Measurements from ENCODE around the gene CD6. TPM values are rescaled to one million over a fixed set of nuclear protein-coding genes. Genes with fewer than 3 reads are reported as not detected.

CD6 gene
- total and polyA plus RNA-seq, 2 experiments from 2014 or later: 4.2 TPM; not detected in 1

GRCh38 chr11:61010466-61011228 lies 39.2 kb downstream of the CD6 start:
- Histone ChIP-seq H3K27me3 (peaks cover 35% of the 10 kb centered on the region), H3K4me1 (ENCODE audit: low read depth) (peaks cover 5% of the 10 kb centered on the region), H3K4me3 (no peak overlapping the region), H3K27ac (no peak overlapping the region), H3K9me3 (ENCODE audit: low read depth) (no peaks in the 10 kb centered on the region), H3K36me3 (no peaks in the 10 kb centered on the region)
- DNase-seq (ENCODE audit: low read depth in 1 of 2, low spot score in 1 of 2): no peak
- TF ChIP-seq, protein P1, sequence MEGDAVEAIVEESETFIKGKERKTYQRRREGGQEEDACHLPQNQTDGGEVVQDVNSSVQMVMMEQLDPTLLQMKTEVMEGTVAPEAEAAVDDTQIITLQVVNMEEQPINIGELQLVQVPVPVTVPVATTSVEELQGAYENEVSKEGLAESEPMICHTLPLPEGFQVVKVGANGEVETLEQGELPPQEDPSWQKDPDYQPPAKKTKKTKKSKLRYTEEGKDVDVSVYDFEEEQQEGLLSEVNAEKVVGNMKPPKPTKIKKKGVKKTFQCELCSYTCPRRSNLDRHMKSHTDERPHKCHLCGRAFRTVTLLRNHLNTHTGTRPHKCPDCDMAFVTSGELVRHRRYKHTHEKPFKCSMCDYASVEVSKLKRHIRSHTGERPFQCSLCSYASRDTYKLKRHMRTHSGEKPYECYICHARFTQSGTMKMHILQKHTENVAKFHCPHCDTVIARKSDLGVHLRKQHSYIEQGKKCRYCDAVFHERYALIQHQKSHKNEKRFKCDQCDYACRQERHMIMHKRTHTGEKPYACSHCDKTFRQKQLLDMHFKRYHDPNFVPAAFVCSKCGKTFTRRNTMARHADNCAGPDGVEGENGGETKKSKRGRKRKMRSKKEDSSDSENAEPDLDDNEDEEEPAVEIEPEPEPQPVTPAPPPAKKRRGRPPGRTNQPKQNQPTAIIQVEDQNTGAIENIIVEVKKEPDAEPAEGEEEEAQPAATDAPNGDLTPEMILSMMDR (IDR thresholded peaks at IDR 0.05; ENCODE audit: low read depth, low read length): no peak

GRCh38 chr11:61011229-61011870 lies 39.9 kb downstream of the CD6 start:
- Histone ChIP-seq H3K9me3 (ENCODE audit: low read depth) (no peaks in the 10 kb centered on the region), H3K4me3 (no peak overlapping the region), H3K27ac (no peak overlapping the region), H3K4me1 (ENCODE audit: low read depth) (peaks cover 5% of the 10 kb centered on the region), H3K36me3 (no peaks in the 10 kb centered on the region), H3K27me3 (peaks cover 31% of the 10 kb centered on the region)
- TF ChIP-seq, protein P1 (IDR thresholded peaks at IDR 0.05; ENCODE audit: low read depth, low read length): no peak
- peak in 1 of 2 donors; percentile 24 for DNase-seq (ENCODE audit: low read depth in 1 of 2, low spot score in 1 of 2)

DNA sequence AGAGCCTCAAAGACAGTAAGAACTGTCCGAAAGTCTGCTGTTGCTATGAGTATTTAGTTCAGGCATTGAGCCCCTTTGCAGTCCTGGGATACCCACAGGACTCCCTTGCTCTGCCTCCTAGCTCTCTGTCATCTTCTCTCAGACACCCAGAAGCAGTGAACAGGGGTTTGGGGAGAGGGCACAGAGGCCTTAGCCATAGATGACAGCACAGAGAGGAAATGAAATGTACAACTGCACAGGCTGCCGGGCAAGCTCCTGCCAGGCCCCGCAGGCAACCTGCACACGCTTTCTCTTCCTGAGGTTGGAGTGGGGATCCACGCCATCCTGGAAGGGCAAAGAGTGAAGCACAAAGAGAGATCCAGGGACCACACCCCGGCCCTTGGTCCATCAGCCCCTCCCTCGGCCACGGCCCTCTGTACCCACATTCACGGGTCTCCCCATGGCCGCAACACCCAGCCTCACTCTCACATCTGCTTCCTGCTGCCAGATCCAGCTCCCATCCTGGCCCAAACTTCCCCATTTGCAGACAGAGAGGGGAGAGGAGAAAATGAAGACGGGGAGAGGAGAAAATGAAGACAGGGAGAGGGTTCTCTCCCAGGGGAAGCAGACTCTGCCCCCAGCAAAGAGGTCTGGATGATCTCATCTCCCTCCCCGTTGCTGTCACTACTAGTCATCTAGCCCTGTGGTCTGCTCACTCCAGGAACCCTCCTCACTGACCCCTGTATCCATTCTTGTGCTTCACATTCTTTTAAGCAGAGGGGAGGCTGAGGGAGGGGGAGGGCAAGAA lies 40.7 kb downstream of the CD6 start:
- Histone ChIP-seq H3K36me3 (no peaks in the 10 kb centered on the region), H3K9me3 (ENCODE audit: low read depth) (no peaks in the 10 kb centered on the region), H3K27ac (no peak overlapping the region), H3K27me3 (peaks cover 23% of the 10 kb centered on the region), H3K4me1 (ENCODE audit: low read depth) (peaks cover 5% of the 10 kb centered on the region), H3K4me3 (no peak overlapping the region)
- DNase-seq (ENCODE audit: low read depth in 1 of 2, low spot score in 1 of 2): no peak
- TF ChIP-seq, protein P1 (IDR thresholded peaks at IDR 0.05; ENCODE audit: low read depth, low read length): no peak

DNA sequence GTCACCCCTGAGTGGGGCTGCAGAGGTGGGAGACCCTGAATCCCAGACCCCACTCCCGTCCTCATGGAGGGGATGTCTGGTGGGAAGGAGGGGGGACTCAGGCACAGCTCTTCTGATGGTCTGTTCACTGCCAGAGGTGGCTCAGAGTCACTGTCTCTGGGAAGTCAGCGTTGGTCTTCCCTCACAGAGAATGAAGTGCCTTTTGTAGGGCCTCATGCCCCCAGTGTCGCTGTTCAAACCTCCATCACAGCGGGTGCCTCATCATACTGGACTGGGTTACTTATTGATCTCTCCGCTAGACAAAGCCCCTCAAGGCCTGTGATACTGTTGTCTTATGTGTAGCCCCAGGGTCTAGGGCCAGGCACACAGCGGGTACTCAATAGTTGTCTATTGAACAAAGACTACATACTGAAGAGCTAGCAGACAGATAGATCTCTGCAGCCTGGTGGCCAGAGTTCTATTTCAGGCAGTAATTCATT lies 41.3 kb downstream of the CD6 start:
- H3K27me3 ChIP-seq: peaks cover 17% of the 10 kb centered on the region
- H3K27ac ChIP-seq: no peak overlapping the region

DNA sequence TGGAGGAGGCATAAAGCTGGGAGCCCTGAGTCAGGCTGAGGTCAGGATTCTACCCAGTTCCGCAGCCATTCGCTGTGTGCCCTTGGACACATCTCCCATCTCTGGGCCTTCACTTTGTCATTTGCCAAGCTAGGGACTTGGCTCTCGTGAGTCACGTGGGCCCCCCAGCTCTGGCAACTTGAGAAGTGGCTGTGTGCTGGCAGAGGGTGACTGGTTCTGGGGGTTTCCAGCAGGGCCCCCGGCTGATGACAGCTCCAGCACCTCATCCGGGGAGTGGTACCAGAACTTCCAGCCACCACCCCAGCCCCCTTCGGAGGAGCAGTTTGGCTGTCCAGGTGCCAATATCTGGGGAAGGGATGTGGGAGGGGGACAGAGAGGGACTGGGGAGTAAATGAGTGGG lies 46.6 kb downstream of the CD6 start:
- H3K9me3 ChIP-seq (ENCODE audit: low read depth): no peaks in the 10 kb centered on the region
- peaks cover 11% of the 10 kb centered on the region for H3K27me3 ChIP-seq
- no peaks in the 10 kb centered on the region for H3K36me3 ChIP-seq
- TF ChIP-seq, protein P1 (IDR thresholded peaks at IDR 0.05; ENCODE audit: low read depth, low read length): no peak
- no peak overlapping the region for H3K4me3 ChIP-seq
- no peaks in the 10 kb centered on the region for H3K4me1 ChIP-seq (ENCODE audit: low read depth)
- no peak overlapping the region for H3K27ac ChIP-seq
- DNase-seq (ENCODE audit: low read depth in 1 of 2, low spot score in 1 of 2): no peak

More for the DNA sequence above, 41.3 kb downstream of the CD6 start:
- no peak overlapping the region for H3K4me3 ChIP-seq
- no peak for DNase-seq (ENCODE audit: low read depth in 1 of 2, low spot score in 1 of 2)
- no peaks in the 10 kb centered on the region for H3K9me3 ChIP-seq (ENCODE audit: low read depth)
- TF ChIP-seq, protein P1 (IDR thresholded peaks at IDR 0.05; ENCODE audit: low read depth, low read length): no peak
- peaks cover 5% of the 10 kb centered on the region for H3K4me1 ChIP-seq (ENCODE audit: low read depth)
- H3K36me3 ChIP-seq: no peaks in the 10 kb centered on the region
